Trophoblast cell (in vitro differentiated cells and primary cell): ENCODE measurements around the gene SPAG9.

Experiments
- DNase-seq, 2 donors: peaks; one replicate each; pipeline ENCODE4 v3.0.0-alpha.2; 2016
- H2AFZ ChIP-seq: 2 replicates; pipeline ENCODE4 v1.6.1; 2013; ENCODE audit warnings: low read length, moderate library complexity, mild to moderate bottlenecking; ENCODE audit not compliant: insufficient read depth, poor library complexity
- H2AK5ac ChIP-seq: 2 replicates; pipeline ENCODE4 v1.6.1; 2013; ENCODE audit warnings: mild to moderate bottlenecking, low read length
- H2BK120ac ChIP-seq: 2 replicates; pipeline ENCODE4 v1.6.1; 2013; ENCODE audit warnings: low read length, mild to moderate bottlenecking, moderate library complexity; ENCODE audit not compliant: insufficient read depth, poor library complexity
- H2BK12ac ChIP-seq: 2 replicates; pipeline ENCODE4 v1.6.1; 2013; ENCODE audit warnings: mild to moderate bottlenecking, low read length, moderate library complexity
- H2BK5ac ChIP-seq: 2 replicates; pipeline ENCODE4 v1.6.1; 2013; ENCODE audit warnings: low read length, low read depth, moderate library complexity, mild to moderate bottlenecking; ENCODE audit not compliant: poor library complexity
- H3K14ac ChIP-seq: 2 replicates; pipeline ENCODE4 v1.6.1; 2013; ENCODE audit warnings: mild to moderate bottlenecking, low read length
- H3K18ac ChIP-seq: 2 replicates; pipeline ENCODE4 v1.6.1; 2013; ENCODE audit warnings: mild to moderate bottlenecking, low read length
- H3K23ac ChIP-seq: 2 replicates; pipeline ENCODE4 v1.6.1; 2013; ENCODE audit warnings: low read length
- H3K27ac ChIP-seq: 2 replicates; pipeline ENCODE4 v1.5.1; 2013; ENCODE audit warnings: low read depth, mild to moderate bottlenecking, inconsistent platforms, low read length, moderate library complexity
- H3K27me3 ChIP-seq: 2 replicates; pipeline ENCODE4 v1.6.1; 2013; ENCODE audit warnings: inconsistent platforms, mild to moderate bottlenecking, low read length, moderate library complexity; ENCODE audit not compliant: insufficient read depth
- H3K36me3 ChIP-seq, 2 experiments: 1 replicate in 1 of 2; 2 replicates in 1 of 2; pipeline ENCODE4 v1.6.1; 2013; ENCODE audit warnings: low read length in 2 of 2, mild to moderate bottlenecking in 2 of 2, moderate library complexity in 1 of 2; ENCODE audit not compliant: insufficient read depth in 2 of 2, control insufficient read depth in 1 of 2
- H3K4ac ChIP-seq: 2 replicates; pipeline ENCODE4 v1.6.1; 2013; ENCODE audit warnings: low read depth, mild to moderate bottlenecking, low read length, moderate library complexity
- H3K4me1 ChIP-seq, 2 experiments: 1 replicate in 1 of 2; 2 replicates in 1 of 2; pipeline ENCODE4 v1.6.1; 2013; ENCODE audit warnings: low read length in 2 of 2, mild to moderate bottlenecking in 2 of 2, moderate library complexity in 1 of 2; ENCODE audit not compliant: insufficient read depth in 2 of 2, control insufficient read depth in 1 of 2
- H3K4me2 ChIP-seq: 2 replicates; pipeline ENCODE4 v1.6.1; 2013; ENCODE audit warnings: inconsistent platforms, mild to moderate bottlenecking, low read length, moderate library complexity
- H3K4me3 ChIP-seq: 2 replicates; pipeline ENCODE4 v1.5.1; 2013; ENCODE audit warnings: mild to moderate bottlenecking, low read depth, low read length, inconsistent platforms
- H3K79me1 ChIP-seq: one replicate; pipeline ENCODE4 v1.6.1; 2013; ENCODE audit warnings: low read length
- H3K79me2 ChIP-seq: 2 replicates; pipeline ENCODE4 v1.6.1; 2013; ENCODE audit warnings: low read length, mild to moderate bottlenecking; ENCODE audit not compliant: control insufficient read depth, insufficient read depth, poor library complexity
- H3K9ac ChIP-seq: 2 replicates; pipeline ENCODE4 v1.6.1; 2013; ENCODE audit warnings: mild to moderate bottlenecking, low read length
- H3K9me3 ChIP-seq: 2 replicates; pipeline ENCODE4 v1.6.1; 2013; ENCODE audit warnings: low read depth, mild to moderate bottlenecking, control low read depth, inconsistent platforms, low read length; ENCODE audit not compliant: insufficient read depth
- H4K12ac ChIP-seq: 2 replicates; pipeline ENCODE4 v1.6.1; 2013; ENCODE audit warnings: low read depth, mild to moderate bottlenecking, low read length, moderate library complexity
- H4K8ac ChIP-seq: 2 replicates; pipeline ENCODE4 v1.6.1; 2013; ENCODE audit warnings: low read depth, mild to moderate bottlenecking, low read length, moderate library complexity
- H4K91ac ChIP-seq: one replicate; pipeline ENCODE4 v1.6.1; 2013; ENCODE audit warnings: low read depth, mild to moderate bottlenecking, low read length, moderate library complexity
- WGBS: extraction: QIAGEN DNeasy Blood & Tissue Kit; methylation state at CpG from one replicate; pipeline ENCODE4 v1.1.7; 2013; ENCODE audit warnings: missing lambda C conversion rate; ENCODE audit not compliant: insufficient read length, insufficient coverage; ENCODE audit errors: extremely low coverage; 5-methylcytosine and 5-hydroxymethylcytosine counted together

The SPAG9 gene

DNA sequence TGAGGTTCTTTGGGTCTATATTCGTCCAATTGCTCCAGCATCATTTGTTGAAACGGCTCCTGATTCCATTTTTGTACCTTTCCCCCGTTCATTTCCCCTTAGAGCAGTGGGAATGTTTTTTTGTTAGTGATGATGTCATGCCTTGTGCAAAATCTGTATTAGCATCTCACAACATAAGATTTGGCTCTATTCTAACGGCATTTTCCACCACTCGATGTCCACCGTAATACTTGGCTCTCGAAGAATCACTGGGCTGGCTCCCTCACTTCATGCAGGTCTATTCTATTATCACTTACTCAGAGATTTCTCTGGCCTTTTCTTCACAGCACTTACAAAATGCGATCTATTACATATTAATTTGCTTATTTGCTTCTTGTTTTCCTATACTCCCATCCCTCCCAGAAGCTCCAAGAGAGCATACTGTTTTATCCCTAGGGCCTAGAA, 32.1 kb upstream of the SPAG9 start:
- H3K9me3 ChIP-seq, result no peaks in the 10 kb centered on the region
- H2BK120ac ChIP-seq, result no peak overlapping the region
- H3K4me3 ChIP-seq, result no peak overlapping the region
- peak overlapping the region; percentile 59 for H3K4me2 ChIP-seq
- H3K4ac ChIP-seq, result no peak overlapping the region
- H3K79me2 ChIP-seq, result peaks cover 6% of the 10 kb centered on the region
- H3K4me1 ChIP-seq, result peaks cover 0 to 2% of the 10 kb centered on the region in 2 experiments
- H3K9ac ChIP-seq, result no peak overlapping the region
- peak in 1 of 2 donors; percentile 40 for DNase-seq
- H3K79me1 ChIP-seq, result peaks cover 6% of the 10 kb centered on the region
- H4K8ac ChIP-seq, result peak overlapping the region; percentile 31
- peaks cover 0 to 12% of the 10 kb centered on the region in 2 experiments for H3K36me3 ChIP-seq
- H3K27ac ChIP-seq, result peak overlapping the region; percentile 55
- no CpG with 5 or more reads among the region's 8 CpGs for WGBS
- no peak overlapping the region for H4K91ac ChIP-seq
- peak overlapping the region; percentile 5 for H4K12ac ChIP-seq
- no peak overlapping the region for H3K14ac ChIP-seq
- H2BK12ac ChIP-seq, result no peak overlapping the region
- peak overlapping the region; percentile 8 for H2AFZ ChIP-seq
- no peak overlapping the region for H2AK5ac ChIP-seq
- H3K23ac ChIP-seq, result no peak overlapping the region
- H2BK5ac ChIP-seq, result no peak overlapping the region
- no peaks in the 10 kb centered on the region for H3K27me3 ChIP-seq
- H3K18ac ChIP-seq, result no peak overlapping the region

DNA sequence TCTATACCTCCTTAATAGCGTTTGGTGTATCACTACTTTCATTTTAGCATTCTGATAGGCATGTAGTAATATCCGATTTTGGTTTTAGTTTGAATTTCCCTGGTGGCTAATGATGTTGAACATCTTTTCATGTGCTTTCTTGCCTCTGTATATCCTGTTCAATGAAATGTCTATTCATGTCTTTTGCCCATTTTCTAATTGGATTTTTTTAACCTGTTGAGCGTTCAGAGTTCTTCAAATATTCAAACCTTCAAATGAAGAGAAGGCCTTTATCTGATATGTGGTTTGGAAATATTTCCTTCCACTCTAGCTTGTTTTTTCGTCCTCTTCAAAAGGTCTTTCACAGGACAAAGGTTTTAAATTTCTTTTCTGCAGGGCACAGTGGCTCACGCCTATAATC, 30.3 kb upstream of the SPAG9 start:
- no peak overlapping the region for H4K12ac ChIP-seq
- peaks cover 6% of the 10 kb centered on the region for H3K79me1 ChIP-seq
- no peak overlapping the region for H3K4ac ChIP-seq
- H2AFZ ChIP-seq, result no peak overlapping the region
- no peak overlapping the region for H3K27ac ChIP-seq
- no peak overlapping the region for H3K4me2 ChIP-seq
- H2AK5ac ChIP-seq, result no peak overlapping the region
- peaks cover 6% of the 10 kb centered on the region for H3K79me2 ChIP-seq
- no peak for DNase-seq
- no peaks in the 10 kb centered on the region for H3K9me3 ChIP-seq
- no peak overlapping the region for H2BK12ac ChIP-seq
- H3K36me3 ChIP-seq, result peaks cover 0 to 3% of the 10 kb centered on the region in 2 experiments
- peaks cover 0 to 2% of the 10 kb centered on the region in 2 experiments for H3K4me1 ChIP-seq
- no peak overlapping the region for H2BK120ac ChIP-seq
- no peak overlapping the region for H3K23ac ChIP-seq
- H3K9ac ChIP-seq, result no peak overlapping the region
- no peak overlapping the region for H2BK5ac ChIP-seq
- H4K91ac ChIP-seq, result no peak overlapping the region
- no peaks in the 10 kb centered on the region for H3K27me3 ChIP-seq
- WGBS, result no CpG with 5 or more reads among the region's 5 CpGs
- no peak overlapping the region for H3K4me3 ChIP-seq
- H3K14ac ChIP-seq, result no peak overlapping the region
- no peak overlapping the region for H3K18ac ChIP-seq
- H4K8ac ChIP-seq, result no peak overlapping the region

DNA sequence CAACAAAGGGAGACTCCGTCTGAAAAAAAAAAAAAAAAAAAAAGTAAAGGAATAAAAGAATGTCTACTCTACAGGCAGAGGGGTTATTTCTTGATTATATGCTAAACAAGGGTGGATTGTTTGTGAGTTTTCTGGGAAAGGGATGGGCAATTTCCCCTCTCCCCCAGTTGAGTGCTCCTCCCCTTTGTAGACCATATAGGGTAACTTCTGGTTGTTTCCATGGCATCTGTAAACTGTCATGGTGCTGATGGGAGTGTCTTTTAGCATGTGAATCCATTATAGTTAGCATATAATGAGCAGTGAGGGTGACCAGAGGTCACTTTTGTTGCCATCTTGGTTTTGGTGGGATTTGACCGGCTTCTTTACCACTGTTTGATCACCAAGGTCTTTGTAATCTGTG, 28.5 kb upstream of the SPAG9 start:
- no peak overlapping the region for H2BK120ac ChIP-seq

GRCh38 chr17:51147650-51148049, 27.0 kb upstream of the SPAG9 start:
- Histone ChIP-seq H3K9ac (no peak overlapping the region), H3K79me2 (no peaks in the 10 kb centered on the region), H3K9me3 (no peaks in the 10 kb centered on the region), H3K79me1 (no peaks in the 10 kb centered on the region), H2BK12ac (no peak overlapping the region), H3K23ac (no peak overlapping the region), H3K14ac (no peak overlapping the region), H2AK5ac (no peak overlapping the region), H2AFZ (no peak overlapping the region), H4K8ac (no peak overlapping the region), H3K4me1 (no peaks in the 10 kb centered on the region), H3K27me3 (no peaks in the 10 kb centered on the region), H3K4me2 (no peak overlapping the region), H4K91ac (no peak overlapping the region), H3K18ac (no peak overlapping the region), H3K4me3 (no peak overlapping the region), H3K4ac (no peak overlapping the region), H2BK120ac (no peak overlapping the region), H4K12ac (no peak overlapping the region), H3K36me3 (no peaks in the 10 kb centered on the region), H2BK5ac (no peak overlapping the region), H3K27ac (no peak overlapping the region)
- WGBS, result no CpG with 5 or more reads among the region's 4 CpGs
- DNase-seq, result no peak

More for the DNA sequence above, 28.5 kb upstream of the SPAG9 start:
- Histone ChIP-seq H3K14ac (no peak overlapping the region), H3K4me1 (peaks cover 0 to under 1% of the 10 kb centered on the region in 2 experiments), H3K18ac (no peak overlapping the region), H3K27ac (no peak overlapping the region), H3K4me3 (no peak overlapping the region), H4K12ac (no peak overlapping the region), H3K23ac (no peak overlapping the region), H2BK12ac (no peak overlapping the region), H3K79me1 (peaks cover 6% of the 10 kb centered on the region), H3K9me3 (no peaks in the 10 kb centered on the region), H3K4ac (no peak overlapping the region), H3K79me2 (peaks cover 5% of the 10 kb centered on the region), H2AK5ac (no peak overlapping the region), H3K9ac (no peak overlapping the region), H3K27me3 (no peaks in the 10 kb centered on the region), H2AFZ (no peak overlapping the region), H2BK5ac (no peak overlapping the region), H4K91ac (no peak overlapping the region), H3K4me2 (no peak overlapping the region), H3K36me3 (no peaks in the 10 kb centered on the region), H4K8ac (no peak overlapping the region)
- DNase-seq, result no peak
- WGBS, result no CpG with 5 or more reads among the region's 2 CpGs
